HCT116 (cell line): ENCODE measurements around the gene LONRF3.

Experiments
- ATF3 ChIP-seq: IDR thresholded peaks from 2 replicates; pipeline ENCODE4 v1.6.1; 2012
- CEBPB ChIP-seq: IDR thresholded peaks from 2 replicates; pipeline ENCODE4 v1.6.1; 2012; ENCODE audit warnings: low read depth
- CTCF ChIP-seq, 3 experiments: fragments of 200-600 bp in 1 of 3; sonication (generic) in 1 of 3; IDR thresholded peaks in 2 of 3; conservative IDR thresholded peaks in 1 of 3; 2 replicates each; pipeline ENCODE4 v1.5.1; 2012 to 2017; ENCODE audit warnings: low read depth in 2 of 3, low read length in 2 of 3, antibody characterized with exemption in 1 of 3, borderline replicate concordance in 1 of 3, control low read depth in 1 of 3, mild to moderate bottlenecking in 1 of 3, mixed read lengths in 1 of 3, mixed run types in 1 of 3, moderate library complexity in 1 of 3; ENCODE audit not compliant: insufficient read depth in 1 of 3
- EZH2 ChIP-seq: fragments of 200-600 bp; sonication (generic); IDR thresholded peaks from 2 replicates; pipeline ENCODE4 v1.6.1; 2017; ENCODE audit warnings: antibody characterized with exemption, mixed run types
- JUND ChIP-seq: IDR thresholded peaks from 2 replicates; pipeline ENCODE4 v1.6.1; 2012
- MAX ChIP-seq: IDR thresholded peaks from 2 replicates; pipeline ENCODE4 v1.6.1; 2012
- POLR2A ChIP-seq: IDR thresholded peaks from 2 replicates; pipeline ENCODE4 v1.7.0; 2011; ENCODE audit warnings: borderline replicate concordance; ENCODE audit not compliant: insufficient read depth, insufficient read length; ENCODE audit errors: extremely low read depth
- POLR2AphosphoS5 ChIP-seq: IDR thresholded peaks from 2 replicates; pipeline ENCODE4 v1.6.1; 2011; ENCODE audit warnings: mild to moderate bottlenecking, low read depth, low read length, moderate library complexity
- RAD21 ChIP-seq: IDR thresholded peaks from 2 replicates; pipeline ENCODE4 v1.6.1; 2012; ENCODE audit warnings: low read depth, mild to moderate bottlenecking
- REST ChIP-seq: IDR thresholded peaks from 2 replicates; pipeline ENCODE4 v1.6.1; 2012; ENCODE audit warnings: low read depth
- SIN3A ChIP-seq: IDR thresholded peaks from 2 replicates; pipeline ENCODE4 v1.6.1; 2012; ENCODE audit warnings: low read depth
- SRF ChIP-seq: IDR thresholded peaks from 2 replicates; pipeline ENCODE4 v1.6.1; 2012; ENCODE audit warnings: low read depth
- TCF7L2 ChIP-seq: IDR thresholded peaks from 2 replicates; pipeline ENCODE4 v1.7.0; 2011; ENCODE audit warnings: borderline replicate concordance, inconsistent platforms; ENCODE audit not compliant: insufficient read depth, insufficient read length; ENCODE audit errors: extremely low read depth

GRCh38 chrX:118941147-118941546 is 33.3 kb upstream of the LONRF3 start:
- TF ChIP-seq POLR2A (no peak), CTCF (IDR thresholded peaks at IDR 0.05 in 2 of 3, conservative IDR thresholded peaks at IDR 0.05 in 1 of 3; ENCODE audit: borderline replicate concordance in 1 of 3, insufficient read depth in 1 of 3, low read depth in 2 of 3, low read length in 2 of 3) (no peak), EZH2 (no peak), ATF3 (no peak), RAD21 (no peak), MAX (no peak), TCF7L2 (no peak), JUND (no peak), SRF (no peak), SIN3A (no peak), REST (no peak), POLR2AphosphoS5 (no peak), CEBPB (no peak)
